HG02678 (cell line): ENCODE data around the gene PDGFC.
"Not testable (repeated sequence)": the region's sequence is repeated elsewhere in the genome, so short reads cannot be mapped to it uniquely, and the experiment has no call there.

ENCODE experiments used
- ATAC-seq: cut with Tn5 transposase; IDR thresholded peaks from one replicate; pipeline ENCODE4 v1.9.1; 2021; ENCODE audit warnings: mild to moderate bottlenecking, moderate library complexity; ENCODE audit not compliant: unreplicated experiment

Gene PDGFC

DNA sequence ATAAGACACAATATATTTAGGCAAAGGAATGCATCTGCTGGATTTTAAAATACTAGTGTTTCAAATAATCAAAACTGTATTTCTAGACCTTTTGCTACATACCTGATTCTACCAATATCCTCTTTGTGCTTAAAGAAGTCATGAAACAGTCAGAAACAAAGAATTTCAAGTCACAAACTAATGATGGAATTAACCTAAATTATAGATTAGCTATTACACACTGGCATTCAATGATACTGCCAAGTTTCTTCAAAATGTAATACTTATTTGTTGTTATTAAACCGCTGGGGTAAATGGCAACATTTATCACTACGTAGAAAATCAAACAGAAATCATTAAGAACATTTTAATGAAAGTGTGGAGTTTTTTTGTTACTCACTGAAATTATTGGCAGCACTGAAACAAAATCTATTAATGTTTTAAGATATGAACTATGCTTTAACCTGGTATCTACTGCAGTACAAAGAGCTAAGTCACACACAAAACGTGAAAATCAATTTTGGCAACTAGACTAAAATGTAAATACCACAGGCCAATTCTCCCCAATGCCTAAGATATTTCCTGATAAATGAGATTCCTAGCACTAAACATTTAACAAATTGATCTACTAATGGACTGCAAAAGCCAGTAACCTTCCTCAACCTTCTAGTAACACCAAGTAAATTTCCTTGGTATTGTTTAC, 19.4 kb downstream of the PDGFC start:
- no peak for ATAC-seq

DNA sequence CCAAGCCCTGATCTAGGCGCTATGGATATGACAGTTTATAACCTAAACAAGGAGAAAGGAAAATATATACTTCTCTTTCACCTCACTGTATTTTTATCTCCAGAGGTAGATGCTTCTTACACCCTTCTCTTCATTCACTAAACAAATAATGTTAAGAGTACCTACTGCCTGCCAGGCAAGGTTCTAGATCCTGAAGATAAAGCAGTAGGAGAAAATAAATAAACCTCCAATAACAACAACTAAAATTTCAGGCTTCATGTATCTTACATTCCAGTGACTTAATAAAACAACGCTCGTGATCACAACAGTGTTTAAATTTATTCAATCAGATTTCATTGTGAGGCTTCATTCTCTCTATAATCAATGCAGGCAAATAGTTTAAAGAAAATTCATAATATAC, 20.7 kb downstream of the PDGFC start:
- no peak for ATAC-seq

DNA sequence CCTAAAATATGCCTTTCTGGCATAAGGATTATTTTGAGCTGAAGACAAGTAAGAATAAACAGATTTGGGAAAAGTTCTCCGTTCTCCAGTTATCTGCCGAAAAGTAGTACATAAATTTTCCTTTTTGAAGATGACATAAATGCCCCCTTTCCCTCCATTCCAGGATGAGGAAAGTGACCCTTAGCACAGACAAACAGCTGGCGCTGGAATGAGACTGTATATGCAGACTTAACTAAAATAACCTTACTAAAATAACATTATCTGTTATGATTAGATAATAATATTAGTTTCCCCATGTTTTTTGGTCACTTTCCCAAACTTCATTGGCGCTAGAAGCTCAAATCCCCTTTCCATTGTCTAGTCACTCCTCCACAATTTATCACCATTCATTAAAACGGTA, 21.5 kb downstream of the PDGFC start:
- no peak for ATAC-seq

DNA sequence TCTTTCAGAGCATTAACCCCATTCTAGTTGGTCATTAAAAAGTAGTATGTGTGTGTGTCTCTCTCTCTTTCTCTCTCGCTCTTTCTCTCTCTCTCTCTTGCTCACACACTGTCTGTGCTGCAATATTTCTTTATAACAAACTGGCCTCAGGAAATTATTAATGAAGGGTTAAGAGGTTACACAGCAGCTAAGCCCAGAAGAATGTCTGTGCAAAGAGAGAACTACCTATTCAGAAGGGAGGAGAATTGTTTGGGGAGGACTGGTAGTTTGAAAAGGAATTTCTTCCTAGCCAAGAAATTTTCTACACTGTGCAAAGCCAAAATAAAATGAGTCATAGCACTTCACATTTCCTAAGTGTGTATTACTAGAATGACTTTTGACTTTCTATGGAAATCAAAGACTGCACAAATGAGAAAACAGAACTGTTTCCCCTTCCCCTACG, 22.2 kb downstream of the PDGFC start:
- ATAC-seq: no peak

DNA sequence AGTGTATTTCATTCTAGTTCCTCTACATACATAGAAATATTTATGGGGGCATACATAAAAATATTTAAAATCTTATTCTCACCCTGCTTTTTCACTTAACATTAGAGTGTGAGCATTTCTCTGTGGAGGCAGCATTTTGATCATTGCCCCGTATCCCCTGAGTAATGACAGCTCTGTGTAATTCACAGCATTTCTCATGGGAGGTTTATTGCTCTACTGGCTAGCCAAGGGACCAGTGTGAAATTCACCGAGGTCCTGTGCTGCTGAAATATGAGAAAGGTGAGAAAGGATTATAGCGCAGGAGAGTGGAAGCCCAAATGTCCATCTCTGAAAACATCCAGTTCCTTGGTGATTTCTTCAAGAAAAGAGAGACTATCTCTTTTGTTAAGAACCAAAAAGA, 22.9 kb downstream of the PDGFC start:
- ATAC-seq: no peak

DNA sequence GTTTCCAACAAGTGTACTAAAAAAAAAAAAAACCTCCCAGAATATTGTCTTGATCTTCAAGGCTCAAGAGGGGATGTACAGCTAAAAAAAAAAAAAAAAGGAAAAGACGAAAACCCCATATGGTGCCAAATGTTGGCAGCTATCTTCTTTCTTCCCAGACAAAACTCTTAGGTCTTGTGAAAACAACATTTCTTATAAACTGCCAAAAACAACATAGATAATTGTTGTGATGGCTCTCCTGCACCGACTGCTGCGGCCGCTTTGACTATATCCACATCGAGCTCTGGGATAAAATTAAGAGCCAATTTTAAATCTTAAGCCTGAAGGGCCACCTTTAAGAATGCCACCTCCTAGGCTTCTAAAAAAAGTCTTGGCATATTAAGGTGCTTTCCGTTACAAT, 23.5 kb downstream of the PDGFC start:
- no peak for ATAC-seq

DNA sequence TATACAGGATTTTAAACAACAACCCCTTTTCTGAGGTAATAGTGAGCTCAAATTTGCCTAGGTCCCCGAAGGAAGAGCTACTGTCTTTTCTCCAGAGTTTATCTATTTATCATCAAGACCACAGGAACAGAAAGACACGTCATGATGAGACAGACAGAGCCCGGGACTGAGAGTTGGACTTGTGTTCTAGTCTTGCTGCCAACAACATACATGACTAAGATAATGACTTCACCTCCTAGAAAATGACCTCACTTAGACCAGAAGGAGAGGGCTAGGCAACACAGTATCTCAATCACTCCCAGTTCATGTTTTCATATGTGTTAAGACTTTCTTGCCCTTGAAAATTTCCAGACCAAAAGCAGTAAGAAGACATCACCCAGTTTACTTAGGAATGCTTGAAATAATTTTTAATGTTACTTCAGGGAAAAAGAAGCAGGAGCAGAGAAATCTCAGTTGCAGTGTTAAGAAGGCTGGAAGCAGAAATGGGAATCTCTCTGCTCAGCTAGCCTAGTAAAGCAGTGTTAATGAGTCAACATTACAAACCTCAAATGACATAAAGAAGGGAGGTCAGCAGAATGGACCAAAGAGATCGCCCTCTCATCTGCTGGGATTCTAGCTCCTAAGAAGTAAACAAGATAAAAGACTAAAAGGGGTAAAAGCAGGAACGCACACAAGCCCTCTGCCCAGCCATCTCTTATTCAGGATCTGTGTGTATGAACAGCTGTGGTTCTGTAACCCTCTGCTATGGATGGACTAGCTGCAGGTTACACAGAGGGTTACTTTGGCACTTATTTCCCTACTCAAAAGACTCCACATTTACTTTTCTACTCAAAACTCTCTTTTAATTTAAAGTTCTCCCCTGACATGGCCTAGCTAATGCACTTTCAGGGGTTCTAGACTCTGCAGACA, 24.8 kb downstream of the PDGFC start:
- ATAC-seq: no peak

DNA sequence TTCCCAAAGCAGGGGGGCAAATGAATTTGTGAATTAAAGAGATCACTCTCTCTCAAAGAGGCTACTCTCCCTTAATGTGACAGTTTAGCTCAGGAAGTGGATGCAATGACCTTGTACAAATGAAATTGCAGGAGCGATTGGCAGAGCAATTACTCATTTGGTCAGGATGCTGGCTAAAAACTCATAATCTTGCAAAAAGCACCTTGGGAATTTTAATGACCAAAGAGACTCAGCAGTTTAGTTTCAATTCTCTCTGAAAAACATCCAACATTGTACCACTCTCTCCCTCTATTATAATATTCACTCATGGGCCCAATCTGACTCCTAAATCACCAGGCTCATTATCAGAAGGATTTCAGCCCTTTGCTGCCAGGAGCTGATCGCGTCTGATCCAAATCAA, 26.1 kb downstream of the PDGFC start:
- no peak for ATAC-seq

DNA sequence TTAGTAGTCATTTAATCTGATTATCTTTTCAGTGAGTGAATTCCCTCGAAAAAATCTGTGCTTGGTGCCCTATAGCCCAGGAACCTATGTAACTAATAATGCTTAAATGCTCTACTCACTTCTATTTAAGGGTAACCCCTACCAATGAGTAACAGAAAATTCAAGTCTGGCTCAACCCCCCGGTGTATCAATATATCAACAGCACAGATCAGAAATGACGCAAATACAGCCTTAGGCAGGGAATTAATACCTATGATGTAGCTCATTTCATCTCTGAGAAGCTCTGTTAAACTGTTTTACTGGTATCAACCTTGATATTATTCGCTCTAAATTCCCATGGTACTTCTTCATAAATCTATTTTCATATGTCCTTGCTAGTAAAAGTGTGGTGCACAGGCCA, 28.6 kb downstream of the PDGFC start:
- no peak for ATAC-seq

DNA sequence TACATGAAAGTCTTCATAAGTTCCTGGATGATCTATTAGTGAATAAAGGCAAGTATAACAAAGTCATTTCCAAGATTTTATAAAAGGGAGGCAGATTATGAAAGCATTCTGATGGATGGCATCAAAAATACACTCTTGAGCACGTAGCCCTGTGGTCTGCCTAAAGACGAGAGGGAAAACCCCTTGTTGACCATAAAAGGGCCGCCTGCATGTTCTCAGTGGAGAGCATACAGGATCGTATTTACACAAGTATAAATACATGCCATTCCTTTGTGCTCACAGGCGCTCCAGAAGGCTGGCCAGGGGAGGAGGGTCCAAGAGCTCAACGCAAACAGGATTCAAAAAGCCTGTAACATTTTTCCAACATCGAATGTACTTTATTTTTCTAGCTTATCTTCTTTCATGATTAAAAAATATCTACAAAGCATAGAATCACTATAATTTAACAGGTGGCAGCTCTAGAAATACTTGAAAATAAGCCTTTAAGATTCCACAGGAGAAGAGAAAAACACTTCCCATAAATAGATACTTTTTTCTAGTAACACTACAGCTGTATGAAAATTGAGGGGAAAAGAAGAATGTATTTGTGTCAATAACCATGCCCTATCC, 29.6 kb downstream of the PDGFC start:
- no peak for ATAC-seq

DNA sequence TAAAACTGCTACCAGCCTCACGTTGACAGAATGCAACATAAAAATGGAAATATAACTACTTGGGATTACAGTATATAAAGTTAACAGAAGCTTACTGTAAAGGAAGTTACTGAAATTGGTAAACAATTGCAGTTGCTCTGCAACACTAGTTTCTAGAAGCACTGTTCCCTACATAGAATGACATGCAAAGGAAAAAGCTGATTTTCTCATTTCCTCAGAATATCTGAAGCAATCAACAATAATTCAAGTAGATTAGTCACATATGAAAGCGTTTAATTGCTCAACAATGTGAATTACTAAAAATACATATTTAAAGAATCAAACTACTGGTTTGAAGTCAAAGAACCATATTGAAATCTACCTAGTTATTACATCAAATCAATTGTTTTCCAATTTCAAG, 31.8 kb downstream of the PDGFC start:
- no peak for ATAC-seq

DNA sequence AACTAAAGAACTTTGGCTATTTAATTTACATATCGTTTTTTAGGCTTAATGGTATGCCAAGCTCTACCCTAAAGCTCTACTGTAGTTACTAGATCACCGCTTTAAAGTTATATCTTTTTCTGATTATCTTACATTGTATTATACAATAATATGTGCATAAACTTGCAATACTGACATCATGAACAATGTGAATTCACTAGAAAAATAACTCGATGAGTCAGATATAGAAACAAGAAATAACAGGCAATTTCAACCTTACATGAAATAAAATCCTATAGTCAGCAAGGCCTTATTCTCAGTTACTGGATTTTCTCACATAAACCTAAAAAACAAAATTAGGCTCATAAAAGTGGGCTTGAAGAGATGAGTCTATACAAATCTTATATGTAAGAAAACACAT, 32.5 kb downstream of the PDGFC start:
- no peak for ATAC-seq

DNA sequence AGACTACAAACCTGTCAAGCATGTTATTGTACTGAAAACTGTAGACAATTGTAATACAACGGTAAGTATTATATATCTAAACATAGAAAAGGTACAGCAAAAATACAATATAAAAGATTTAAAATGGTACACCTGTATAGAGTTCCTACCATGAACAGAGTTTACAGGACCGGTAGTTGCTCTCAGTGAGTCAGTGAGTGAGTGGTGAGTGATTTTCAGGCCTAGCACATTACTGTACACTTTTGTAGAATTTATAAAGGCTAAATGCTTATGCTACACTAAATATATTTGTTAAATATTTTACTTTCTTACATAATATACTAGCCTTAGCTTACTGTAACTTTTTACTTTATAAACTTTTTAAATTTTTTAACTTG, 37.4 kb downstream of the PDGFC start:
- ATAC-seq: no peak

DNA sequence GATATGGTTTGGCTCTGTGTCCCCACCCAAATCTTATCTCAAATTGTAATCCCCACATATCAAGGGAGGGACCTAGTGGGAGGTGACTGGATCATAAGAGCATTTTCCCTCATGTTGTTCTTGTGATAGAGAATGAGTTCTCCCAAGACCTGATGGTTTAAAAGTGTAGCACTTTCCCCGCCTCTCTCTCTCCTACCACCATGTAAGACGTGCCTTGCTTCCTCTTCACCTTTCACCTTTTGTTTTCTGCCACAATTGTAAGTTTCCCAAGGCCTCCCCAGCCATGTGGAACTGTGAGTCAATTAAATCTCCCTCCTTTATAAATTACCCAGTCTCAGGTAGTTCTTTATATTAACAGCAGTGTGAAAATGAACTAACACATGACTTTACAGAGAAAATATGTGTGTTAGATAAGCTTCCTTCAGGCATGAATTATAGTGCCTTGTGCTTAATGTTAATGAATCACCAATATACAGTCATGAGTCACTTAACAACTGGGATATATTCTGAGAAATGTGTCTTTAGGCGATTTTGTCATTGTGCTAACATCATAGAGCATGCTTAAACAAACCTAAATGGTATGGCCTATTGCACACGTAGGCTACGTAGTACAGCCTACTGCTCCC, 37.9 kb downstream of the PDGFC start:
- no peak for ATAC-seq

DNA sequence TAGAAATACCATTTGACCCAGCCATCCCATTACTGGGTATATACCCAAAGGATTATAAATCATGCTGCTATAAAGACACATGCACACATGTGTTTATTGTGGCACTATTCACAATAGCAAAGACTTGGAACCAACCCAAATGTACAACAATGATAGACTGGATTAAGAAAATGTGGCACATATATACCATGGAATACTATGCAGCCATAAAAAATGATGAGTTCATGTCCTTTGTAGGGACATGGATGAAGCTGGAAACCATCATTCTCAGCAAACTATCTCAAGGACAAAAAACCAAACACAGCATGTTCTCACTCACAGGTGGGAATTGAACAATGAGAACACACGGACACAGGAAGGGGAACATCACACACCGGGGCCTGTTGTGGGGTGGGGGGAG, 39.2 kb downstream of the PDGFC start:
- not testable (repeated sequence) for ATAC-seq

DNA sequence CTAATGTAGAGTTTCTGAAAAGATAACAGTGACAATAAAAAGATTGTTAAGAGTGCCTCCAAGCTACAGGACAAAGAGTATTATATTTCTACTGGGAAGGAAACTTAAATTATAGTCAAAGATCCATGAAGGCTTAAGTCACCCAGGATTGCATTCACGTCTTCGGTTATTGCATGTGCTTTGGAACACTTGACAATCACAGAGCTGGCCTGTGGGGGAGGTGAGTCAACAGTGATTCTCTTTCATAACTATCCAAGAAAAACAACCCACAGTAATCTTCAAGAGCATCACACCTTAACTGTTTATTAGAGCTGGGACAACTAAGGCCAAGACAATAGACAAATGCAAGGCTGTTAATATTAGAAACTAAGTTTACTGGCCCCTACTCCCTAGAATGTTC, 40.3 kb downstream of the PDGFC start:
- ATAC-seq: no peak

DNA sequence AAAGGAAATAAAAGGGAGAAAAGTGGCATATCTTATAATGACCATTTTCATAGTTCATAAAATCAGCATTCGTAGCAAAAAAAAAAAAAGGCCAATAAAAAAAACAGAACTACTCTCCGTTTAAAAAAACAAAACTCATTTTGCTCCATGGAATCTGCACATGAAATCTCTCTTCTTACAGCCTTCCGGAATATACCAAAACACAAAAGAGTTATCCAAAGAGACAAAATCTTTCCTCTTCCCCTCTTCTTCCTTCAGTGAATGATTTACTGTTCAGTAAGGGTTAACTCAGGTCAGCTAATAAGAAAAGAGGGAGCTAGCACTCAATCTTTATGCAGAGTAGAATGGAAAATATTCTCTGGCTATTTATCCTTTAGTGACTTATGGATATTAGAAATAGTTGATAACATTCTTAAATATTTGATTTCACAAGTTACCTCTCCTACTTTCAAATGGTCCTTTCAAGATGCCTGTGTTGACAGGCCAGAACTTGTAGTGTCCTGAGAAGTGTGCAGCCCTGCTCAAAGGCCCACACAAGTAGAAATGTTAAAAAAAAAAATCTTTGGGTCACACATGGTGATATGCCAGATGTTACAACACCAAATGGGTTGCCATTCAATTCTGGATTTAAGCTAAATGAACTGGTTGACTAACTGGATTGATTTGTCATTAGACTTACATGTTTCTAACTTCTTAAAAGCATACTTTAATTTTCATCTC, 42.1 kb downstream of the PDGFC start:
- ATAC-seq: no peak

DNA sequence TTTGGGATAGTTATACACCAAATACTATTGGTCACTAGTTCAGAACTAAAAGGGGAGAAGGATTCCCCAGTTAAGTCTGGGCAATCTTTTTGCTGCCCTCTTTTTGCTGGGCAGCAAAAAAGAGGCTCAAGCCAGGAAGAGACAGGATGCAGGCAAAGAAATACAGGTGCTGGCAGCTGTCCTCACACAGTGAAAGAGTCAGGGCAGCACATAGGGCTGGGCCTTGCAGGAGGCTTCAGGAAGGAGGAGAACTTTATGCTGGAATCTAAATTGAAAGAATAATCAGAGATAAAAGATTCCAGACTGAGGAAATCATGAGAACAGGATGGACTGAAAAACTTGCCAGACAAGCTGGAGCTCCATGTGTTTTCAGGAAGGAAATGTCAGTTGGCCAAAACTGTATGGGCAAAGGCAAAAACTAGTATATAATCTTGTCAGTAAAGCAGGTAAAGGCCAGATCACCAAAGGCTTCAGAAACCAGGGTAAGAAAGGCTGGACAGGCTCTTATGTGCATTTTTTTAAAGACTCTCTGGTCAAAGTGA, 46.8 kb downstream of the PDGFC start:
- ATAC-seq: no peak

DNA sequence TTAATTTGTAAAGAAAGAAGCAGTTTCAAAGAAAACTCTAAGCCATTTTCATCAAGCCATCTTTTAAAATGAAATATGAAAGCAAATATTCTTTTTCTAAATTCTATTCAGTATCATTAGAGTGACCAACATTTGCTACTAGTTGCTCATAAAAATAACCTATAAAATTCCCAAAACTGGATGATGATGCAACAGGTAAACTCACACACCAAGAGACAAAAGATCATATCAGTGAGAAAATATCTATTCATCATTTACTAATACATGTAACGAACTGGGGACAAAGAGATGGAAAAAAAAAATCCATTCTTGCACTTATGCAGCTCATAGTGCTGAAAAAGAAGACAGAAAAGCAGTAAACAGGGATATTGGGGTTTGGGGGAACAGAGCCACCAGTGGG, 48.1 kb downstream of the PDGFC start:
- no peak for ATAC-seq

DNA sequence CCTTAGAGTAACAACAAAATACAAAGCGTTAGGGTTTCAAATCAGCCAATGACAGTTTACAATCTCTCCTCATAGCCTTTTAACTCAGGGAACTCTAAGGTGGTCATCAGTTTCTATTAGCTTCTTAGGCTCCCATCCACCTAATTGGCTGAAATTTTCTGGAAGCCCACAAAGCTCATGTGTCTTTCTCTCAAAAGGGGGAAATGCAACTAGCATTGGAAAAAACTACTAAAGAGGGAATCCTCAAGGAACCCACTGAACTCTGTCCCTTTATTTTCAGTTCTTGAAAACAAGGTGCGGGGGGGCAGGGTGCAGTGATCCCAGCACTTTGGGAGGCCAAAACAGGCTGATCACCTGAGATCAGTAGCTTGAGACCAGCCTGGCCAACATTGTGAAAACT, 56.4 kb downstream of the PDGFC start:
- no peak for ATAC-seq

DNA sequence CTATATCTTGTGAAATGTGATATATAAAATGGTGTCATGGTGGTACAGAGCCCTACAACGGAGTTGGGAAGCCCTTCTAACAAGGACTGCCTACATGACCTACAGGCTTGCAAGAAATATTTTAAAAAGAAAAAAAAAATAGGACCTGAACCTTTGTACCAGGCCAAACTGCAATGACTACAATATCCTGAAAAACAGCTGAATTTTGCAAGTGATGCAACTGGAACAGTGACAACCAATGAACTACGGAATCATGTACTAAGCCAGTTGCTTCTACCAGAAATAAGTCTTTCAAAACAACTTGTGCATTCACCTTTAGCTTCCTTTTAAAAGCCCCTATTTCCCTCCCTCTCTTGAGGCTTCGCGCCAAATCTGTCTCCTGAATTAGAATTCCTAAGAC, 58.4 kb downstream of the PDGFC start:
- no peak for ATAC-seq
